Cerebellar nuclear complex (tissue), 1 donor: ENCODE results near the gene TEC.

Experiments used
- DNase-seq, 2 experiments: peaks; one replicate each; lab custom pipeline; 2025; lab: John Stamatoyannopoulos, UW

Gene TEC

GRCh38 chr4:48163746-48164145 is 105.9 kb downstream of the TEC start:
- DNase-seq, result no peak

GRCh38 chr4:48162162-48162561 is 107.5 kb downstream of the TEC start:
- DNase-seq, result no peak

DNA sequence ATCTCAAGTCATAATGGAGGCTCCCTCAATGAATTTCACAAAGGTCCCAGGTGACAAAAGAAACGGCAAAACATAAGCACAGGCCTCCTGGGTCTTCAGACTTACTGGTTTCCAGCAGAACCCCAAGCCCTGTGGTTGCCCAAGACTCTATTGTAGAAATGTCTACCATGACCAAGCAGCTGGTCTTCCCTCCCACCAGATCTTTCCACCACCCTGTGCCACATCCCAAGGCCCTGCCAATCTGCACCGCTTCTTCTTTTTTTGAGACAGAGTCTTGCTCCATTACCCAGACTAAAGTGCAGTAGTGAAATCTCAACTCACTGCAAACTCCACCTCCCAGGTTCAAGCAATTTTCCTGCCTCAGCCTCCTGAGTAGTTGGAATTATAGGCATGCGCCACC is 112.4 kb downstream of the TEC start:
- DNase-seq, result no peak

GRCh38 chr4:48156423-48156822 is 113.2 kb downstream of the TEC start:
- no peak for DNase-seq

GRCh38 chr4:48153791-48154550 is 115.7 kb downstream of the TEC start:
- no peak for DNase-seq

GRCh38 chr4:48152259-48152658 is 117.4 kb downstream of the TEC start:
- no peak for DNase-seq

GRCh38 chr4:48149827-48150370 is 119.7 kb downstream of the TEC start:
- DNase-seq, result no peak

GRCh38 chr4:48147621-48148020 is 122.0 kb downstream of the TEC start:
- no peak for DNase-seq

GRCh38 chr4:48141048-48141447 is 128.6 kb downstream of the TEC start:
- DNase-seq, result no peak

DNA sequence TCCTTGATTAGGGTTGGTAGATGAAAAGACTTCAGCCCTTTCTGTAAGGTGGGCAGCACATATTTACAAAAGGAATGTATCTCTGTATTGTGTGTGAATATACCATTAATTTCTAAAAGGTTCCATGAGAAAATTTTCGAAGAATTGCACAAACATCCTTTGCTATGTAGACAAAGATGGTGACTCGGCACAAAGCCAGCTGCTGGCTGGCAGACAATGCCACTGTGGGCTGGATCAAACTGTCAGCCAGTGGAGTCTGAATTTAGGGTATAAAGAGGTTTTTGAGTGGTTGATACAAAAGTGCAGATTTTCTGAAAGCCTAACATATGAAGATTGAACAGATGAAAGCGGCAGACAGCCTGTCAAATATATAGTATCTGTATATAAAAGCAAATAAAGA is 129.9 kb downstream of the TEC start:
- DNase-seq, result no peak

- no peak for DNase-seq
These were observed 130.7 kb downstream of the TEC start for GRCh38 chr4:48138936-48139335.

DNA sequence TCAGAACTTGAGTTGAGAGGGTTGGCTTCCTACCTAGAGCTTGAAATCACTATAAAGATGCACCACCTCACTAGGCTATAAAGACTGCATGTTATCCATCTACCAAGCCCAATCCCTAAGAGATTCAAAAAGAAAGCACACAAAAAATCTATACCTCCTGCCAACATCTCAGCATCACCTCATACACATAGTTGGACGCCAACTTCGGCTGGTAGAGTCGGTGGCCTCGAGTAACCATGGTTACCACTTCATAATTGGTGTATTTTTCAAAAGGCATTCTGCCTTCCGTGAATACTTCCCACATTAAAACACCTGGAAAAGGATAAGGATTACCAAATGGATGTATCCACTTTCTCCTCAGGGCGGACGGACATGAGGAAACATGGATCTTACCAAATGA is 131.1 kb downstream of the TEC start:
- DNase-seq, result no peak

DNA sequence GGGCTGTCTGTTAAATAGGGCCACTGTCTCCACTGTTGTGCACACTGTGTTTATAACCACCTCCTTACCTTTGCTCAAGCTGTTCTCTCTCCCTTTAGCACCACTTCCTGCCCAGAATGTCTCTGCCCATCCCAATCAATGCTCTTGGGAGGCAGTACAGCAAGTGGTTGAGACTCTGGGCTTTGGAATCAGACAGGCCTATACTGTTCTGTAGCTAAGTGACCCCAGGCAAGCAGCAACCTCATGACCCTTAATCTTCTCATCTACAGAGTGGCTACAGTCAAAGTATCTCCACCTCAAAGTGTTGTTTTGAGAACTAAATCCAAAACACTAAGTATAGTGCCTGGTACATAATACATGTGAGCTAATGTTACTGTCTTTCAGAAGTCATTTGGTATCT is 131.8 kb downstream of the TEC start:
- DNase-seq, result no peak

DNA sequence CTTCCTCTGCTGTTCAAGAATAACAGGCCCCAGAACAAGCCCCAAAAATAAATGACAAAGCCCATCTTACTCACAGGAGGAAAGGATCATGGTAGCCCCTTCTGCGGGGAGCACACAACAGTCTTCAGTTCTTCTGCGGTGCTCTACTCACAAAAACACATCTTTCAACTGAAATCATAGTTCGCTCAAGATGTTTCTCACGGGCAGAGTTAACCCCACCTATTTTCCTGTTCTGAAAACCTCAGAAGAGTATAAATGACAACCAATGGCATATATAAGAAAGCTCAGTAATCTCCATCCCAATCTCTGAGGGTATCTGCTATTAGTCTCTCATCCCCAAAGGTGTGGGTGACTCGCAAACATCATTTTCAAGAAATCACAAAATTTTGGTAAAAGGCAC is 135.6 kb downstream of the TEC start, which contains the start of gene TXK:
TSS of gene TXK (minus strand) at position 170 of the 400 bp plus-strand sequence. CDS start at position 90, 80 bp downstream.
- no peak for DNase-seq

GRCh38 chr4:48133669-48134068 is 136.0 kb downstream of the TEC start:
- no peak for DNase-seq

- no peak for DNase-seq
These were observed 137.9 kb downstream of the TEC start for GRCh38 chr4:48131736-48132135.

GRCh38 chr4:48130100-48130499 is 139.5 kb downstream of the TEC start:
- no peak for DNase-seq

- no peak for DNase-seq
These were observed 140.2 kb downstream of the TEC start for GRCh38 chr4:48129307-48130014.

DNA sequence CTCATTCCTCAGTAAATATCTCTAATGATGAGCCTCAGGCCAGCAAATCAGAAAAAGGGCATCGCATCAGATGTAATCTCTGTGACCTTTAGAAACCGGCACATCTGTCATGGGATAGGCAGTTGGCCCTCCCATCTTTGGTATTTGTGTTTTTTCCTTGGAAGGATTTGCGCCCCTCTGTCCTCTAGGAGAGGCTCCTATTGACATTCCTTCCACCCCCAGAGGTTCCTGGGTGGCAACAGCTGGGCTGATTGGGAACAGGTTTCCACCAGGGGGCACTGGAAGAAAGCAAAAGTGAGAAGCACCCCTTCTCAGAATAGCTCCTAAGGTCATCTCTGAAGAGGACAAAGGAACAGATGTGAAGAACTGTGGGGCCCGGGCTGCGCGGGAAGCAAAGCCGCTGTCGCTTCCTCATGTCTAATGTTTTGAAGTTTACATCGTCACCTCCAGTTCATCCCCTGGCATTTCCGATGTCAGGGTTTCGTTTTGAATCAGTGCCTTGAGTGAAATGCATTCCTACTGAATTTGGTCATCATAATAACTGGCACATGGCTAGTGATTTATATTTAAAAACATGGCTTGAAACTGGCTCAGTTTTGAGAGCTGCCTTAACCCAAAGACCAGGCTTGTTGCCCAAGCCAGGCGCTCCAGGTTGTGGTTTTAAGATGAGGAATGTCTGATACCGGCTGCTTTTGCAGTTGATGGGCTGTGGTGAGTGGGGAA is 141.8 kb downstream of the TEC start:
- no peak for DNase-seq

GRCh38 chr4:48127231-48127630 is 142.4 kb downstream of the TEC start:
- DNase-seq, result no peak

- no peak for DNase-seq
These were observed 143.0 kb downstream of the TEC start for GRCh38 chr4:48126621-48127020.

- no peak for DNase-seq
These were observed 144.8 kb downstream of the TEC start for GRCh38 chr4:48124870-48125269.

DNA sequence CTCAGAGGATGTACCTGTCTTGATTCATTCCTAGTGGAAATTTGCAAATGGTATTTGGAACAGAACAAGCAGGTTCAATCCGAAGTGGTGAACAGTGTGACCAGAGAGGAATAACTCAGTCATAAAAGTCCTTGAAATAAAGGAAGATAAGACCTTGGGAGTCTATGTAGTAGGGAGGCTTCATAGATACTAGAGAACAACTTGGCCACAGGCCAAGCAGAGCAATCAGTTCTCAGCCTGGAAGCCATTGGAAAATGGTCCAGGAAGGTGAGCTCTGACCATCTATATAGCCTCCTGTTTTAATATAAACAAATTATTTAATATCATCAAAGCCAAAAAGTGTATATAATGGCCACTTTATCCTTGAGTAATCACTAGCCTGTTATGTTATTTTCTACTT is 146.9 kb downstream of the TEC start:
- DNase-seq, result no peak
